ENCODE results near the gene ZNRF3.
"Not testable (repeated sequence)": the region's sequence is repeated elsewhere in the genome, so short reads cannot be mapped to it uniquely, and the experiment has no call there.

ZNRF3 gene

GRCh38 chr22:28905256-28905832 lies 22.0 kb downstream of the ZNRF3 start:
- no peak overlapping the region for H3K9ac ChIP-seq (ENCODE audit: low read length)

DNA sequence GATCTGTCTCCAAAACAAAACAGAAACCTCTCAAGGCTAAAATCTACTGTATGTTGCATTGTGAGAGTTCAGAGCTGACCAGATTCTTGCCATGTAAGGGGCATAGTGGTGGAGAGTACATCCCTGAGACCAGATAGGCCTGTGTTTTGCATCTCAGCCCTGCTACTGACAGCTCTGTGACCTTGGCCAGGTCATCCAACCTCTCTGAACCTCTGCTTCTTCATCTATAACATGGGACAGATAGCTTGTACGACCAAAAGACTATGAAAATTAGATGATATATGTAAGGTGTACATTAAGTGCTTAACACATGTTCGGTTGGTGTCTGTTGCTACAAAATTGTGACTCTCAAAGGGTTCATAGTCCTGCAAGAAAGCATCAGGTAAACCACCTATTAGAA lies 22.9 kb downstream of the ZNRF3 start:
- no peaks in the 10 kb centered on the region for H4K20me1 ChIP-seq (ENCODE audit: low read depth, low read length)
- TF ChIP-seq EZH2phosphoT487 (conservative IDR thresholded peaks at IDR 0.05; ENCODE audit: low read length) = no peak
- TF ChIP-seq CTCF (IDR thresholded peaks at IDR 0.05; ENCODE audit: insufficient read depth, low read length, poor library complexity, severe bottlenecking) = no peak
- H3K9me3 ChIP-seq (ENCODE audit: insufficient read depth, low read length) = no peaks in the 10 kb centered on the region
- H3K9ac ChIP-seq (ENCODE audit: low read length) = no peak overlapping the region
- no peak overlapping the region for H2AFZ ChIP-seq (ENCODE audit: low read depth, low read length, severe bottlenecking)
- no peaks in the 10 kb centered on the region for H3K36me3 ChIP-seq (ENCODE audit: low read length)
- no peaks in the 10 kb centered on the region for H3K79me2 ChIP-seq (ENCODE audit: insufficient read depth, low read length)
- H3K27ac ChIP-seq (ENCODE audit: low read depth, low read length) = no peak overlapping the region
- H3K9me2 ChIP-seq (replicated peaks; ENCODE audit: insufficient read depth, low read length) = no peaks in the 10 kb centered on the region
- H3K27me3 ChIP-seq (ENCODE audit: low read length) = no peaks in the 10 kb centered on the region
- H3F3A ChIP-seq (ENCODE audit: insufficient read depth) = no peaks in the 10 kb centered on the region
- H3K4me3 ChIP-seq (ENCODE audit: insufficient read depth, low read length, poor library complexity, severe bottlenecking) = no peak overlapping the region
- no peak overlapping the region for H3K4me2 ChIP-seq (ENCODE audit: low read depth, low read length, poor library complexity, severe bottlenecking)

More at GRCh38 chr22:28905256-28905832, 22.0 kb downstream of the ZNRF3 start:
- Histone ChIP-seq H4K20me1 (ENCODE audit: low read depth, low read length) (no peaks in the 10 kb centered on the region), H3K9me3 (ENCODE audit: insufficient read depth, low read length) (no peaks in the 10 kb centered on the region), H3K27ac (ENCODE audit: low read depth, low read length) (no peak overlapping the region), H3K79me2 (ENCODE audit: insufficient read depth, low read length) (no peaks in the 10 kb centered on the region), H2AFZ (ENCODE audit: low read depth, low read length, severe bottlenecking) (no peak overlapping the region), H3F3A (ENCODE audit: insufficient read depth) (no peaks in the 10 kb centered on the region), H3K36me3 (ENCODE audit: low read length) (no peaks in the 10 kb centered on the region), H3K9me2 (replicated peaks; ENCODE audit: insufficient read depth, low read length) (no peaks in the 10 kb centered on the region), H3K4me2 (ENCODE audit: low read depth, low read length, poor library complexity, severe bottlenecking) (no peak overlapping the region), H3K27me3 (ENCODE audit: low read length) (no peaks in the 10 kb centered on the region), H3K4me3 (ENCODE audit: insufficient read depth, low read length, poor library complexity, severe bottlenecking) (no peak overlapping the region)
- TF ChIP-seq EZH2phosphoT487 (conservative IDR thresholded peaks at IDR 0.05; ENCODE audit: low read length) (no peak), CTCF (IDR thresholded peaks at IDR 0.05; ENCODE audit: insufficient read depth, low read length, poor library complexity, severe bottlenecking) (no peak)

DNA sequence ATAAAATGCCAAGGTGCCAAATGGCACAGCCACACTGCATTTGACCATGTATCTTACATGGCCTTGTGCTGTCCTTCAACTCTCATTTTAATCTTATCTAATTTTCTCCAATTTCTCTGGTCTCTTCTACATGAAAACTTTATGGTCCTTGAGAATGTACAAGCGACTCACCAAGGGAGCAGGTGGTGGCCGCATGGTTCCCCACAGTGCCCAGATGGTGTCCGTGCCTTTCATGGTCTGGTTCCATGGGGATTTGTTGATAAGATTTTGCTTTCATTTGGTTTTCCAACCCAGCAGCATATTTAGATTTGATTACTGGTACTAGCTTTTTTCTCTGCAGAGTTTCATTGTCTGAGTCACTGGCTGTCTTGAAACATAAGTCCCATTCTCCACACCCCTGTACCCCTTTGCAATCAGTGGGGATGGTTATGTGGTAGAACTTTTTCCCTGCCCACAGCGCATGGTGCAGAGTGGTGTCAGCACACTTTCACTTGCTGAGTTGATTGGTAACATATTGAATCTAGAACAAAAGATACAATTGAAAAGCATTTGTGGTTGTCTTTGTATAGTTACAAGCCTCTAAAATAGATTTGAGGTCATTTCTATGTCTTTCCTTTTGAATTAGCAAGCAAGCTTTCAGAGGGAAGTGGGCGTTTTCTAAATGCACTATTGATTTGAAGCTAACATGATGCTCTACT lies 24.1 kb downstream of the ZNRF3 start:
- no peaks in the 10 kb centered on the region for H3F3A ChIP-seq (ENCODE audit: insufficient read depth)
- no peaks in the 10 kb centered on the region for H4K20me1 ChIP-seq (ENCODE audit: low read depth, low read length)
- H3K27me3 ChIP-seq (ENCODE audit: low read length) = no peaks in the 10 kb centered on the region
- H3K9me3 ChIP-seq (ENCODE audit: insufficient read depth, low read length) = no peaks in the 10 kb centered on the region
- no peak overlapping the region for H3K9ac ChIP-seq (ENCODE audit: low read length)
- TF ChIP-seq EZH2phosphoT487 (conservative IDR thresholded peaks at IDR 0.05; ENCODE audit: low read length) (no peak), CTCF (IDR thresholded peaks at IDR 0.05; ENCODE audit: insufficient read depth, low read length, poor library complexity, severe bottlenecking) (no peak)
- H3K79me2 ChIP-seq (ENCODE audit: insufficient read depth, low read length) = no peaks in the 10 kb centered on the region
- no peak overlapping the region for H2AFZ ChIP-seq (ENCODE audit: low read depth, low read length, severe bottlenecking)
- no peak overlapping the region for H3K4me2 ChIP-seq (ENCODE audit: low read depth, low read length, poor library complexity, severe bottlenecking)
- no peak overlapping the region for H3K4me3 ChIP-seq (ENCODE audit: insufficient read depth, low read length, poor library complexity, severe bottlenecking)
- no peaks in the 10 kb centered on the region for H3K9me2 ChIP-seq (replicated peaks; ENCODE audit: insufficient read depth, low read length)
- H3K27ac ChIP-seq (ENCODE audit: low read depth, low read length) = no peak overlapping the region
- no peaks in the 10 kb centered on the region for H3K36me3 ChIP-seq (ENCODE audit: low read length)

DNA sequence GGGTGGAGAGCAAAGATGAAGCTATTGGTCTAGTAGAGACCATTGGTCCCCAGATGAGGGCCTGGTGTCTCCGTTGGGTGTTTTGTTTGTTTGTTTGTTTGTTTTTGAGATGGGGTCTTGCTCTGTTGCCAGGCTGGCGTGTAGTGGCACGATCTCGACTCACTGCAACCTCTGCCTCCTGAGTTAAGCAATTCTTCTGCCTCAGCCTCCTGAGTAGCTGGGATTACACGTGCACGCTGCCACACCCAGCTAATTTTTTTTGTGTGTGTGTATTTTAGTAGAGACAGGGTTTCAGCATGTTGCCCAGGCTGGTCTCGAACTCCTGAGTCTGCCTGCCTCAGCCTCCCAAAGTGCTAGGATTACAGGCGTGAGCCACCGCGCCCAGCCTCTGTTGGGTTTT lies 25.4 kb downstream of the ZNRF3 start:
- not testable (repeated sequence) for H3K9me2 ChIP-seq (replicated peaks; ENCODE audit: insufficient read depth, low read length); H2AFZ ChIP-seq (ENCODE audit: low read depth, low read length, severe bottlenecking)

More for the DNA sequence above, 25.4 kb downstream of the ZNRF3 start:
- H3K79me2 ChIP-seq (ENCODE audit: insufficient read depth, low read length); H3K9ac ChIP-seq (ENCODE audit: low read length); H3K27ac ChIP-seq (ENCODE audit: low read depth, low read length); H3K9me3 ChIP-seq (ENCODE audit: insufficient read depth, low read length); H3K27me3 ChIP-seq (ENCODE audit: low read length); H3K4me3 ChIP-seq (ENCODE audit: insufficient read depth, low read length, poor library complexity, severe bottlenecking); H3F3A ChIP-seq (ENCODE audit: insufficient read depth); H4K20me1 ChIP-seq (ENCODE audit: low read depth, low read length); H3K4me2 ChIP-seq (ENCODE audit: low read depth, low read length, poor library complexity, severe bottlenecking); H3K36me3 ChIP-seq (ENCODE audit: low read length): not testable (repeated sequence)

Measured in SU-DHL-6 (cell line).